RCC 7860 (cell line): ENCODE measurements around the gene SAA1.

Source experiments
- DNase-seq: peaks from one replicate; pipeline ENCODE4 v3.0.0-alpha.2; 2015; ENCODE audit warnings: low spot score
- FAIRE-seq: peaks from 2 replicates; lab custom pipeline; 2012; peaks lifted over from hg19 to GRCh38; lab: Jason Lieb, UNC

The SAA1 gene

DNA sequence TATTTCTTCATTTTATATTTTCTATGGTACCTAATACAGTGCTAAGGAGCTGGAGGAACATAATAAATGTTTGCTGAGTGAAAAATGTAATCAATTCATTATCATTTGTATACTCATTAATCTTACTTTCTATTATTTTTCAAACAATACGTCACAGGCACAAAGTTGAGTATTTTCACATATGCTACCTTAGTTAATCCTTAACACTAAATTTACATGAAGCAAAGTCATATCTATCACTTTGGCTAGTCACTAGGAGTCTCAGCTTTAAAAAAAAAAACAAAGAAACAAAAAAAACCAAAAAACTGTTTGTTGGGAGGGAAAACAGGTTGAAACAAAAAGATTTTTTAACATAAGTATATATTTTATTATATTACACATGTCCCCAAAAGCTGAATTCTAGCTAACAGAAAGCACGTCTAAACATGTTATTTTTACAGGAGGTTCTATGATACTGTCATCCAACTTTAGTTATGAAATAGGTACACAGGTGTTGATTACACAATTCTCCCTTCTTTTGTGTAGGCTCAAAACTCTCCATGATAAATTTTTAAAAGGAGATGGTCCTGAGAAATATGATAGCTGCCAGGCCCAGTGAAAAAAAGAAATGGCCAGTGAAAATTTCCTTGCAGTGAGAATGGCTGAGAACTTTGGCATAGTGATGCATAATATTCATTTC, 41.5 kb downstream of the SAA1 start:
- DNase-seq: no peak
- no peak for FAIRE-seq

DNA sequence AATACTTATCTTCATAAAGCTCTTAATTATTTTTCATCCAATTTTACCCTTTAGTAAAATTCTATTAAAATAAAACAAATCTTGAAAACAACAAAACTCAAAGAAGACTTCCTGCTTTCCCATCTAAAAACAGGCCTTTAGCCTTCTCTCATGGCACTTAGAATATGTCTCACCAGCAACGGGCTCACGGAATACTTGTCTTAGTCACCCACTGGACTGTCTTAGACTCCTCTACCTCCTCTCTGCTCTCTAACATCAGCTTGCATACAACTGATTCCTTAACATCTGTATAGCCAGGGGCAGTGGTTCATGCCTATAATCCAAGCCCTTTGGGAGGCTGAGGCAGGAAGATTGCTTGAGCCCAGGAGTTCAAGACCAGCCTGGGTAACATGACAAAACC, 42.2 kb downstream of the SAA1 start:
- DNase-seq (no peak), FAIRE-seq (no peak)

DNA sequence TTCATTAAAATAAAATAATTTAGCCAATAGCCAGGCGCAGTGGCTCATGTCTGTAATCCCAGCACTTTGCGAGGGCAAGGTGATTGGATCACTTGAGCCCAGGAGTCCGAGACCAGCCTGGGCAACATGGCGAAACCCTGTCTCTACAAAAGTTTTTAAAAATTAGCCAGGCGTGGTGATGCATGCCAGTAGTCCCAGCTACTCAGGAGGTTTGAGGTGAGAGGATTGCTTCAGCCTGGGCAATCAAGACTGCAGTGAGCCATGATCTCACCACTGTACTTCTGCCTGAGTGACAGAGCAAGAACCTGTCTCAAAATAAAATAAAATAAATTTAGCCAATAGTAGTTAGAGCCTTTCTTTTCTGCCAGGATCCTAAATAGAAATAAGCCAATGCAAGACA, 43.6 kb downstream of the SAA1 start:
- DNase-seq (no peak), FAIRE-seq (no peak)

DNA sequence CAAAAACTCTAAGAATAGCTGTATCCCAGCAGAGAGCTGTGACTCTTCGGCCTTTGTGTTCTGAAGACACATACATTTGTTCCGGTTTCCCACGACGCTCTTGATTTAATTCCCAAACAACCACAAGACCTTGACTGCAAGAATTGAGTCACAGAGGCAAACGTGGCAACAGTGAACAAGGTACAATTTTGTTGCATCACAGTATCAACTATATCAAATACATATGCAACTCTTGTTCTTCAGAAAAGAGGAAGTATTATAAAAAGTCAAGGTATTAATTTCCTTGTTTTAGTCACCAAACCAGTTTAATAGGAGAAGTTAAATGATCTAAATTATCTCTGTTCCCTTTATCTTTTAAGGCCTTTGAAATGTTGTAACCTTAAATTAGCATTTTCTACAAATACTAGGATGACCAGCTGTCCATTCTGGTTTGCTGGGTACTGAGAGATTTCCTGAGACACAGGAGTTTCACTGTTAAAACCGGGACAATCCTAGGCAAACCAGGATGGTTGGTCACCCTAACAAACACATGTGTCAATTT, 44.8 kb downstream of the SAA1 start:
- FAIRE-seq (no peak), DNase-seq (no peak)

DNA sequence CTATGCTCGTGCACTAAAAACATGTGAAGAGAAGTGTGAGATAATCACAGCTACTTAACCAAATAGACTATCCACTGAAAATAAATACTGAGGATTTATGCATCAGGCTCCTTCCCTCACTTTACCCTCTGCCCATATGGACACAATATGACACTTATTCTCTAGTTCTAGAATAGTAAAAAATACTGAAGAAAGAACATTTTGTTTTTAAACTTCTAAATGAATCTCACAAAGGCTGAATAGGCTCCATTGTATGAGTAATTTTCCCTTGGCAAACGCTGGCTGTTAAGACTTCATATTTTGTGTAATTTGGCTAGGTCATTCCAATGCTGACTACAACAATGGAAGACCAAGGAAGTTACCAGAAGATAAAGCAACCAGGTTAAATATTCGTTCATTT, 45.9 kb downstream of the SAA1 start:
- DNase-seq (no peak), FAIRE-seq (no peak)

DNA sequence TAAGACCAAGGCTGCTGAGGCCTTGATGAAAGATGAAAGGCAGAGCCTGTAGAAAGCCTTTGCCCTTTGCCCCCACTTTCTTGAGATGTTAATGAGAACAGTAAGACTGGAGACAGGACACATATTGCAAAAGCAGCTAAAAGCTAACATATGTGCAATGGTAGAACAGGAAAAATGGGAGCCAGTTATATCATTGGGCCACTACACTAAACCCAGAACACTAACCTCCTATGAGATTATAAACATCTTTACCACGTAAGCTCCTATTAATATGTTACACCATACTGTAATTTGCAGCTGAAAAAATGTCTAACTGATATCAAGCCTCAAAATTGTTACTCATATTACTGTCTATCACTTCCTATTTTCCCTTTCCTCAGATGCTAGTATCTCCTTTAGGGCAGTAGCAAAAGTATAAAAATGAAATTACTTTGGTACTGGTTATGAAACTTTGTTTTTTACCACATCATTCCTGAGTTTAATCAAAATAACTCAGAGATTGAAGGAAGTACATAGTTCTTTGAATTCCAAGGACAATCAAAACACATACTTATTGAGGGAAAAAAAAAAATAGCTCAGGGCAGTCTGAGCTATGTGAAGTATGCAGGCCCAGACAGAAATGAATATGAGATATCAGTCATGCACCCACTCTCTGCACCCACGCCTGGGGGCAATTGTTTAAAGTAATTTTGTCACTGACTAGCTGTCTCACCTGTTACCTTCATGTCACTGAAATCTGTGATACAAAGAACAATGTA, 46.8 kb downstream of the SAA1 start:
- no peak for FAIRE-seq
- DNase-seq: no peak

DNA sequence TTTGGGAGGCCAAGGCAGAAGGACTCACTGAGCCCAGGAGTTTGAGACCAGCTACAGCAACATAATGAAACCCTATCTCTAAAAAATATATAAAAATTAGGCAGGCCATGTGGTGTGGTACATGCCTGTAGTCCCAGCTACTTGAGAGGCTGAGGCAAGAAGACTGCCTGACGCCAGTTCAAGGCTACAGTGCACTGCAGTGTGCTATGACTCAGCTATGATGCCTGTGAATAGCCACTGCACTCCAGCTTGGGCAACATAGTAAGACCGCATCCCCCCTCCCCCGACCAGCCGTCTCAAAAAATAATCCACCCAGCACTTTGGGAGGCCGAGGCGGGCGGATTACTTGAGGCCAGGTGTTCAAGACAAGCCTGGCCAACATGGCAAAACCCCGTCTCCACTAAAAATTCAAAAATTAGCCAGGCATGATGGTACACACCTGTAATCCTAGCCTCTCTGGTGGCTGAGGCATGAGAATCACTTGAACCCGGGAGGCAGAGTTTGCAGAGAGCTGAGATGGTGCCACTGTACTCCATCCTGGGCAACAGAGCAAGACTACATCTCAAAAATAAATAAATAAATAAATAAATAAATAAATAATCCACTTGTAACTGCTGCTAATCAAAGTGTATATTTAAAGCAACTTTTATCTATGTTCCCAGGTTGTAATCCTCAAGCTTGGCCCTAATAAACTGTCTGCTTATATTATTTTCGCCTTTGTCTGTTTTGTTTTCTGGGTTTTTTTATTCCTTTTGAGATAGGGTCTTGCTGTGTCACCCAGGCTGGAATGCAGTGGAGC, 48.1 kb downstream of the SAA1 start:
- DNase-seq: no peak
- no peak for FAIRE-seq

DNA sequence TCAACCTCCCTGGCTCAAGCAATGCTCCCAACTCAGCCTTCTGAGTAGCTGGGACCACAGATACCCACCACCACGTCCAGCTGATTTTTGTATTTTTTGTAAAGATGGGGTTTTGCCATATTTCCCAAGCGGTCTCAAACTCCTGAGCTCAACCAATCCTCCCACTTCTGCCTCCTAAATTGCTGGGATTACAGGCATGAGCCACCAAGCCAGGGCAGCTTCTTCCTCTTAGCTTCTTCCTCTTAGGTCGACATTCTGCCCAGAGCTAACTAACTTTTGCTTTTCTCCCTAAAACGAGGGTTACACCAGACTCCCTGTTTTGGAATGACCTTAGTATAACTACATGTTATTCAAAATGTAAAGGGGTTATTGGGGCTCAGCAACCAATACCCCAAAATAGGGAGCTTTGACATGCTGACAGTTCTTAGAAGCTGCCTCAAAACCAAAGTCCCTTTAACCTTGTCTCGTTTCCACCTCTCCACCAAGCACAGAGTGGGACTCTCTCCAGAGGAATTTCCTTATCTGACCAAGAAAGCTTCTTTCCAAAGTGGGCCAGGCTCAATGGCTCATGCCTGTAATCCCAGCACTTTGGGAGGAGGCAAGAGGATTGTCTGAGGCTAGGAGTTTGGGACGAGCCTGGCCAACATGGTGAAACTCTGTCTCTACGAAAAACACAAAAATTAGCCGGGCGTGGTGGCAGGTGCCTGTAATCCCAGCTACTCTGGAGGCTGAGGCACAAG, 48.9 kb downstream of the SAA1 start:
- DNase-seq: no peak
- no peak for FAIRE-seq

DNA sequence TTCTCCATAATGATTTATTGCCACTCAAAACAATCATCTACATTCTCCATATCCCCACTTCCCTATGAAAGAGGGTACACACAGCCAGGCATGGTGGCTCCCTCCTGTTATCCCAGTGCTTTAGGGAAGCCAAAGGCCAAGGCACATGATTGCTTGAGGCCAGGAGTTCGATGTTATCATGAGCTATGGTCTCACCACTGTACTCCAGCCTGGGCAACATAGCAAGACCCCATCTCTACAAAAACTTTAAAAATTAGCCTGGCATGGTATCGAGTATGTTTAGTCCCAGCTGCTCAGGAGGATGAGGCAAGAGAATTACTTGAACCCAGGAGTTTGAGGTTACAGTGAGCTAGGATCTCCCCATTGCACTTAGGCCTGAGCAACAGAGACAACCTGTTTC, 49.8 kb downstream of the SAA1 start:
- FAIRE-seq: no peak

DNA sequence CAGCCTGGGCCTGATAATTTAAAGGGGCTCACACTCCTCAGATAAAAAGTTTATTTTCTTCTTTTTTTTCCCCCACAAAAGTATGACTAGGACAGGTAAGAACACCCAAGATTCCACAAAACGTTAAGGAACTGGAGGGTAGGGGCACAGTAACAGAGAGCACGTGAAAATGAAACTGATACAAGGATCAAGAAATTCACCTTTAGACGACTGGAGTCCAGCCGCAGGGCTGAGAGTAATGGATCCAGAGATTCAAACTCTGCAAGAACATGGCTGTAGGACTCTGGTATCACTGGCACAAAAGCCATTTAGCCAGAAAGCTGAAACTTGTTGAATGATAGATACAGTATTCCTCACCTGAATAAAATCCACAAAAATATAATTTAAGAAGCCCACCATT, 51.5 kb downstream of the SAA1 start:
- DNase-seq: no peak
- no peak for FAIRE-seq

More for the DNA sequence above, 49.8 kb downstream of the SAA1 start:
- DNase-seq: no peak
